ENCODE data around the gene ASB1. TPM values are rescaled to one million over a fixed set of nuclear protein-coding genes. Genes with fewer than 3 reads are reported as not detected.

ASB1 gene
- total RNA-seq, 4 donors from 2014 or later, result 17.1 to 48.8 (median 22.1) TPM

GRCh38 chr2:238467062-238467461, 40.3 kb downstream of the ASB1 start:
- no peak overlapping the region for H3K27ac ChIP-seq
- peak in 1 of 2 donors; percentile 16 for DNase-seq (ENCODE audit: low spot score in 2 of 2)
- H3K27me3 ChIP-seq, result no peaks in the 10 kb centered on the region
- H3K9me3 ChIP-seq, result no peaks in the 10 kb centered on the region
- no peaks in the 10 kb centered on the region for H3K4me1 ChIP-seq
- H3K36me3 ChIP-seq, result no peaks in the 10 kb centered on the region
- no peak overlapping the region for H3K4me3 ChIP-seq
- no peak for TF ChIP-seq POLR2A (IDR thresholded peaks at IDR 0.05)
- no peak for TF ChIP-seq EP300 (IDR thresholded peaks at IDR 0.05)
- TF ChIP-seq CTCF (IDR thresholded peaks at IDR 0.05), result no peak
- no peak for TF ChIP-seq POLR2AphosphoS5 (IDR thresholded peaks at IDR 0.05)
- 86% methylated on average over 4 of the region's 4 CpGs for WGBS

GRCh38 chr2:238467792-238468191, 41.1 kb downstream of the ASB1 start:
- DNase-seq (ENCODE audit: low spot score in 2 of 2), result no peak

GRCh38 chr2:238469155-238469554, 42.4 kb downstream of the ASB1 start:
- H3K4me1 ChIP-seq, result no peaks in the 10 kb centered on the region
- no peaks in the 10 kb centered on the region for H3K27me3 ChIP-seq
- H3K9me3 ChIP-seq, result peaks cover 9% of the 10 kb centered on the region
- H3K36me3 ChIP-seq, result no peaks in the 10 kb centered on the region
- no peak overlapping the region for H3K4me3 ChIP-seq
- WGBS, result 85% methylated on average over 1 of the region's 1 CpG
- TF ChIP-seq POLR2A (IDR thresholded peaks at IDR 0.05) (no peak), EP300 (IDR thresholded peaks at IDR 0.05) (no peak), CTCF (IDR thresholded peaks at IDR 0.05) (no peak), POLR2AphosphoS5 (IDR thresholded peaks at IDR 0.05) (no peak)
- no peak for DNase-seq (ENCODE audit: low spot score in 2 of 2)
- H3K27ac ChIP-seq, result no peak overlapping the region

More at GRCh38 chr2:238467792-238468191, 41.1 kb downstream of the ASB1 start:
- Histone ChIP-seq H3K9me3 (no peaks in the 10 kb centered on the region), H3K36me3 (no peaks in the 10 kb centered on the region), H3K4me1 (no peaks in the 10 kb centered on the region), H3K4me3 (no peak overlapping the region), H3K27me3 (no peaks in the 10 kb centered on the region), H3K27ac (no peak overlapping the region)
- 50% methylated on average over 1 of the region's 1 CpG for WGBS
- TF ChIP-seq EP300 (IDR thresholded peaks at IDR 0.05) (no peak), POLR2A (IDR thresholded peaks at IDR 0.05) (no peak), POLR2AphosphoS5 (IDR thresholded peaks at IDR 0.05) (no peak), CTCF (IDR thresholded peaks at IDR 0.05) (no peak)

- Histone ChIP-seq H3K9me3 (peaks cover 12% of the 10 kb centered on the region), H3K27ac (no peak overlapping the region), H3K36me3 (no peaks in the 10 kb centered on the region), H3K4me3 (no peak overlapping the region), H3K4me1 (no peaks in the 10 kb centered on the region), H3K27me3 (no peaks in the 10 kb centered on the region)
- no peak for TF ChIP-seq POLR2AphosphoS5 (IDR thresholded peaks at IDR 0.05)
- no peak for TF ChIP-seq CTCF (IDR thresholded peaks at IDR 0.05)
- 94% methylated on average over 4 of the region's 4 CpGs for WGBS
- DNase-seq (ENCODE audit: low spot score in 2 of 2), result no peak
Measured at GRCh38 chr2:238473014-238473413, 46.3 kb downstream of the ASB1 start.

- Histone ChIP-seq H3K4me1 (no peaks in the 10 kb centered on the region), H3K27ac (no peak overlapping the region), H3K9me3 (peaks cover 12% of the 10 kb centered on the region), H3K36me3 (no peaks in the 10 kb centered on the region), H3K27me3 (no peaks in the 10 kb centered on the region), H3K4me3 (no peak overlapping the region)
- TF ChIP-seq CTCF (IDR thresholded peaks at IDR 0.05), result no peak
- no peak for TF ChIP-seq POLR2AphosphoS5 (IDR thresholded peaks at IDR 0.05)
- TF ChIP-seq POLR2A (IDR thresholded peaks at IDR 0.05), result no peak
- TF ChIP-seq EP300 (IDR thresholded peaks at IDR 0.05), result no peak
- no peak for DNase-seq (ENCODE audit: low spot score in 2 of 2)
- WGBS, result 90% methylated on average over 1 of the region's 1 CpG
Measured at GRCh38 chr2:238473523-238473922, 46.8 kb downstream of the ASB1 start.

All from suprapubic skin (tissue), 4 donors.